GM12878 (cell line): ENCODE measurements around the gene CFAP58. TPM values are rescaled to one million over a fixed set of nuclear protein-coding genes. Genes with fewer than 3 reads are reported as not detected.

Experiments
- ATAC-seq: fragments of 200-7000 bp; cut with Tn5 transposase; 3 replicates; pipeline ENCODE4 v1.9.1; 2020; ENCODE audit warnings: mild to moderate bottlenecking, moderate library complexity
- BruUV-seq: library from RNA; stranded (reverse); fragments of 400-500 nt; replicated peaks from 2 replicates; lab custom pipeline; 2021; lab: Mats Ljungman, UMichigan
- CTCF ChIA-PET: fragments of 300-600 bp; sonication (Branson Sonifier 250); formaldehyde crosslinking; extraction: SDS; loops from one replicate; lab custom pipeline; 2021; ENCODE audit warnings: inconsistent platforms; lab: Yijun Ruan, JAX
- POLR2A ChIA-PET: fragments of 350-600 bp; formaldehyde crosslinking; extraction: SDS; loops from one replicate; lab custom pipeline; 2021; ENCODE audit warnings: inconsistent platforms; lab: Charles Lee
- RAD21 ChIA-PET: fragments of 300-600 bp; sonication (Branson Sonifier 250); formaldehyde crosslinking; loops from one replicate; lab custom pipeline; 2023; ENCODE audit warnings: antibody characterized with exemption; ENCODE audit not compliant: unreplicated experiment; lab: Charles Lee
- SMC1A ChIA-PET: fragments of 300-600 bp; sonication (Branson Sonifier 250); formaldehyde crosslinking; loops from one replicate; lab custom pipeline; 2023; ENCODE audit not compliant: unreplicated experiment, uncharacterized antibody; lab: Charles Lee
- DNase-seq: peaks from one replicate; pipeline ENCODE4 v3.0.0-alpha.2; 2011; ENCODE audit warnings: low read depth, low spot score
- FAIRE-seq: peaks from 3 replicates; lab custom pipeline; 2011; peaks lifted over from hg19 to GRCh38; lab: Jason Lieb, UNC
- H2AFZ ChIP-seq: 2 replicates; pipeline ENCODE4 v1.6.0; 2011; ENCODE audit warnings: low read depth, low read length, control low read depth; ENCODE audit not compliant: control insufficient read depth
- H3K27ac ChIP-seq: 2 replicates; pipeline ENCODE4 v1.5.1; 2011; ENCODE audit warnings: control low read depth; ENCODE audit not compliant: control insufficient read depth, insufficient read depth
- H3K27me3 ChIP-seq, 2 experiments: replicated peaks in 1 of 2; 2 replicates each; pipeline versions ENCODE4 v1.6.0 to v1.6.1; 2011; ENCODE audit warnings: low read length in 1 of 2; ENCODE audit not compliant: control insufficient read depth in 2 of 2, insufficient read depth in 2 of 2
- H3K36me3 ChIP-seq, 2 experiments: 2 replicates each; pipeline ENCODE4 v1.5.1; 2011; ENCODE audit warnings: low read length in 1 of 2; ENCODE audit not compliant: control insufficient read depth in 2 of 2, insufficient read depth in 2 of 2
- H3K4me1 ChIP-seq: 2 replicates; pipeline ENCODE4 v1.6.1; 2011; ENCODE audit warnings: mild to moderate bottlenecking, low read length, moderate library complexity, mixed read lengths; ENCODE audit not compliant: control insufficient read depth, insufficient read depth
- H3K4me2 ChIP-seq: 2 replicates; pipeline ENCODE4 v1.6.0; 2011; ENCODE audit warnings: control low read depth; ENCODE audit not compliant: control insufficient read depth, insufficient read depth
- H3K4me3 ChIP-seq: fragments of 200-600 bp; sonication (generic); 2 replicates; pipeline ENCODE4 v1.5.1; 2016
- H3K79me2 ChIP-seq: 2 replicates; pipeline ENCODE4 v1.6.0; 2011; ENCODE audit warnings: low read length; ENCODE audit not compliant: control insufficient read depth, insufficient read depth
- H3K9ac ChIP-seq: 2 replicates; pipeline ENCODE4 v1.8.0; 2011; ENCODE audit warnings: low read length, control low read depth, mixed read lengths; ENCODE audit not compliant: control insufficient read depth, insufficient read depth
- H3K9me3 ChIP-seq: replicated peaks from 3 replicates; pipeline ENCODE4 v1.5.1; 2011; ENCODE audit warnings: mild to moderate bottlenecking, low read length; ENCODE audit not compliant: control insufficient read depth, insufficient read depth
- H4K20me1 ChIP-seq: 2 replicates; pipeline ENCODE4 v1.6.0; 2011; ENCODE audit not compliant: control insufficient read depth, insufficient read depth
- BCL11A ChIP-seq: IDR thresholded peaks from 2 replicates; pipeline ENCODE4 v1.6.1; 2011; ENCODE audit warnings: low read depth, low read length
- BCL3 ChIP-seq: IDR thresholded peaks from 2 replicates; pipeline ENCODE4 v1.6.1; 2011; ENCODE audit warnings: borderline replicate concordance, low read depth, mild to moderate bottlenecking, moderate library complexity, low read length; ENCODE audit not compliant: insufficient read depth, poor library complexity, severe bottlenecking
- POLR2A ChIP-seq: IDR thresholded peaks from 2 replicates; pipeline ENCODE4 v1.6.1; 2011; ENCODE audit warnings: low read depth, mild to moderate bottlenecking, low read length
- RELA ChIP-seq: fragments of 450-650 bp; IDR thresholded peaks from 2 replicates; pipeline ENCODE4 v1.8.0; 2014; ENCODE audit warnings: borderline replicate concordance; ENCODE audit not compliant: partially characterized antibody
- SKIL ChIP-seq: fragments of 450-650 bp; IDR thresholded peaks from 2 replicates; pipeline ENCODE4 v1.6.1; 2017; ENCODE audit warnings: mild to moderate bottlenecking, low read depth, inconsistent platforms; ENCODE audit not compliant: poor library complexity, severe bottlenecking
- WGBS: methylation state at CpG from one replicate; pipeline ENCODE4 v1.1.6; 2016; ENCODE audit warnings: low lambda C conversion rate; ENCODE audit not compliant: insufficient replicate concordance, insufficient coverage; ENCODE audit errors: missing lambda C conversion rate; 5-methylcytosine and 5-hydroxymethylcytosine counted together
- in situ Hi-C: fragments of 300-500 bp; cut with MboI; formaldehyde crosslinking; loops from 9 replicates; pipeline ENCODE4 v1.14.3; 2018; ENCODE audit warnings: mixed read lengths
- intact Hi-C: fragments of 100-400 bp; cut with micrococcal nuclease; formaldehyde crosslinking; loops from one replicate; pipeline ENCODE4 v1.14.2; 2022; ENCODE audit not compliant: unreplicated experiment
- polyA plus RNA-seq, 11 experiments: library from polyadenylated mRNA; depleted of rRNA in 4 of 11; unstranded in 6 of 11; stranded (reverse) in 5 of 11; fragments of >200 nt; fragmentation: Nextera tagmentation in 4 of 11; fragmentation: Illumina TruSeq in 1 of 11; extraction: Ambion mirVana in 4 of 11; extraction: Trizol in 1 of 11; gene quantifications; 1 replicate in 1 of 11; 2 replicates in 10 of 11; pipeline versions ENCODE4 v1.2.1 to v1.2.3, GENCODE V29; 2011 to 2016; ENCODE audit warnings: inconsistent platforms in 2 of 11, missing spikeins in 2 of 11, low read depth in 1 of 11
- total RNA-seq, 4 experiments: library from RNA; depleted of rRNA in 3 of 4; stranded (reverse); fragments of >200 nt in 3 of 4; fragmentation: Illumina TruSeq in 1 of 4; extraction: Trizol in 1 of 4; gene quantifications; 2 replicates each; pipeline versions ENCODE4 v1.2.1 to v1.2.3, GENCODE V29; 2013 to 2021
- TF ChIP-seq, protein P1 (sequence below): fragments of 450-650 bp; IDR thresholded peaks from 2 replicates; pipeline ENCODE4 v1.6.1; 2016; ENCODE audit warnings: mild to moderate bottlenecking, moderate library complexity, borderline replicate concordance

CFAP58 gene
- total and polyA plus RNA-seq, 10 of the 15 experiments (the other 5 are each of a cell fraction or from before 2014, with no cell fraction given): 0.03 to 0.35 (median 0.21) TPM

DNA sequence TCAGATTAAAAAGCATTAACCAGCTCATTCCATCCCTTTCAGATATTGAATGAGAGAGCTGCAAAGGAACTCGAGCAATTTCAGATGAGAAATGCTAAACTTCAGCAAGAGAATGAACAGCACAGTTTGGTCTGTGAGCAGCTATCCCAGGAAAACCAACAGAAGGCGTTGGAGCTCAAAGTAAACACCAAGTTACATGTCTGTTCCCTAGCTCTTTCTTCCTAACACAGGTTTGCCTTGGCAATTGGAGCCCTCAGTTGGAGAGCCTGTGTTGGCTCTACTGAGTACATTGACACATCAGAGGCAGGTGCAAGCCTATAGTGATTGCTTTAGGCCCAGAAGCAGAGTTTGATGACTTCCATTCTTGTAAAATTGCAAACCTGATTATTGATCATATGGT is 14.7 kb downstream of the CFAP58 start (continued):
- TF ChIP-seq, protein P1, sequence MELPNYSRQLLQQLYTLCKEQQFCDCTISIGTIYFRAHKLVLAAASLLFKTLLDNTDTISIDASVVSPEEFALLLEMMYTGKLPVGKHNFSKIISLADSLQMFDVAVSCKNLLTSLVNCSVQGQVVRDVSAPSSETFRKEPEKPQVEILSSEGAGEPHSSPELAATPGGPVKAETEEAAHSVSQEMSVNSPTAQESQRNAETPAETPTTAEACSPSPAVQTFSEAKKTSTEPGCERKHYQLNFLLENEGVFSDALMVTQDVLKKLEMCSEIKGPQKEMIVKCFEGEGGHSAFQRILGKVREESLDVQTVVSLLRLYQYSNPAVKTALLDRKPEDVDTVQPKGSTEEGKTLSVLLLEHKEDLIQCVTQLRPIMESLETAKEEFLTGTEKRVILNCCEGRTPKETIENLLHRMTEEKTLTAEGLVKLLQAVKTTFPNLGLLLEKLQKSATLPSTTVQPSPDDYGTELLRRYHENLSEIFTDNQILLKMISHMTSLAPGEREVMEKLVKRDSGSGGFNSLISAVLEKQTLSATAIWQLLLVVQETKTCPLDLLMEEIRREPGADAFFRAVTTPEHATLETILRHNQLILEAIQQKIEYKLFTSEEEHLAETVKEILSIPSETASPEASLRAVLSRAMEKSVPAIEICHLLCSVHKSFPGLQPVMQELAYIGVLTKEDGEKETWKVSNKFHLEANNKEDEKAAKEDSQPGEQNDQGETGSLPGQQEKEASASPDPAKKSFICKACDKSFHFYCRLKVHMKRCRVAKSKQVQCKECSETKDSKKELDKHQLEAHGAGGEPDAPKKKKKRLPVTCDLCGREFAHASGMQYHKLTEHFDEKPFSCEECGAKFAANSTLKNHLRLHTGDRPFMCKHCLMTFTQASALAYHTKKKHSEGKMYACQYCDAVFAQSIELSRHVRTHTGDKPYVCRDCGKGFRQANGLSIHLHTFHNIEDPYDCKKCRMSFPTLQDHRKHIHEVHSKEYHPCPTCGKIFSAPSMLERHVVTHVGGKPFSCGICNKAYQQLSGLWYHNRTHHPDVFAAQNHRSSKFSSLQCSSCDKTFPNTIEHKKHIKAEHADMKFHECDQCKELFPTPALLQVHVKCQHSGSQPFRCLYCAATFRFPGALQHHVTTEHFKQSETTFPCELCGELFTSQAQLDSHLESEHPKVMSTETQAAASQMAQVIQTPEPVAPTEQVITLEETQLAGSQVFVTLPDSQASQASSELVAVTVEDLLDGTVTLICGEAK: no peak
- no peak for TF ChIP-seq SKIL

- Histone ChIP-seq H3K4me3 (no peak overlapping the region), H3K4me1 (no peaks in the 10 kb centered on the region), H3K79me2 (no peaks in the 10 kb centered on the region), H3K9ac (no peak overlapping the region), H3K9me3 (no peaks in the 10 kb centered on the region), H3K4me2 (no peak overlapping the region), H3K27me3 (no peaks in the 10 kb centered on the region; a peak in 1 of 4 replicates), H4K20me1 (no peaks in the 10 kb centered on the region), H2AFZ (no peak overlapping the region), H3K27ac (no peak overlapping the region), H3K36me3 (no peaks in the 10 kb centered on the region)
- no TSS peak for BruUV-seq
- SMC1A ChIA-PET: no interaction called here
- no peak for ATAC-seq
- whole genome bisulfite sequencing: 41% methylated on average over 6 of the region's 6 CpGs
- intact Hi-C loops (no loop called here), in situ Hi-C loops (no loop called here)
- no peak for TF ChIP-seq RELA
- TF ChIP-seq POLR2A: no peak
- no peak for TF ChIP-seq BCL3
- TF ChIP-seq BCL11A: no peak
- no peak for FAIRE-seq
- CTCF ChIA-PET: no interaction called here
- RAD21 ChIA-PET: no interaction called here
- POLR2A ChIA-PET: no interaction called here
- DNase-seq: no peak
Measured at GRCh38 chr10:104371753-104372152, 18.1 kb downstream of the CFAP58 start.
